ENCODE results near the gene C2orf69.

Gene C2orf69

GRCh38 chr2:199914372-199914958 lies 3.4 kb downstream of the C2orf69 start:
- no peak for FAIRE-seq
- no peak for DNase-seq (ENCODE audit: insufficient read length, low spot score)
- TF ChIP-seq CTCF (IDR thresholded peaks at IDR 0.05; ENCODE audit: insufficient read depth, missing control alignments) = no peak

- no peak for DNase-seq (ENCODE audit: insufficient read length, low spot score)
- TF ChIP-seq CTCF (IDR thresholded peaks at IDR 0.05; ENCODE audit: insufficient read depth, missing control alignments) = no peak
- no peak for FAIRE-seq
These were observed 5.9 kb downstream of the C2orf69 start for GRCh38 chr2:199916980-199917379.

GRCh38 chr2:199922856-199923255 lies 11.8 kb downstream of the C2orf69 start:
- TF ChIP-seq CTCF (IDR thresholded peaks at IDR 0.05; ENCODE audit: insufficient read depth, missing control alignments) = no peak
- no peak for FAIRE-seq

GRCh38 chr2:199923924-199924323 lies 12.8 kb downstream of the C2orf69 start:
- no peak for TF ChIP-seq CTCF (IDR thresholded peaks at IDR 0.05; ENCODE audit: insufficient read depth, missing control alignments)
- DNase-seq (ENCODE audit: insufficient read length, low spot score) = no peak
- peak; percentile 25 for FAIRE-seq

More at GRCh38 chr2:199922856-199923255, 11.8 kb downstream of the C2orf69 start:
- no peak for DNase-seq (ENCODE audit: insufficient read length, low spot score)

GRCh38 chr2:199926806-199927205 lies 15.7 kb downstream of the C2orf69 start:
- no peak for FAIRE-seq

GRCh38 chr2:199928226-199928625 lies 17.1 kb downstream of the C2orf69 start:
- FAIRE-seq (peak; percentile 21), DNase-seq (ENCODE audit: insufficient read length, low spot score) (no peak)
- TF ChIP-seq CTCF (IDR thresholded peaks at IDR 0.05; ENCODE audit: insufficient read depth, missing control alignments) = no peak

More at GRCh38 chr2:199926806-199927205, 15.7 kb downstream of the C2orf69 start:
- TF ChIP-seq CTCF (IDR thresholded peaks at IDR 0.05; ENCODE audit: insufficient read depth, missing control alignments) = no peak
- no peak for DNase-seq (ENCODE audit: insufficient read length, low spot score)

- FAIRE-seq (peak; percentile 61), DNase-seq (ENCODE audit: insufficient read length, low spot score) (no peak)
- no peak for TF ChIP-seq CTCF (IDR thresholded peaks at IDR 0.05; ENCODE audit: insufficient read depth, missing control alignments)
These were observed 17.5 kb downstream of the C2orf69 start for GRCh38 chr2:199928626-199929025.
